ENCODE data around the gene SLC25A25. TPM values are rescaled to one million over a fixed set of nuclear protein-coding genes. Genes with fewer than 3 reads are reported as not detected.

Gene SLC25A25
- total and polyA plus RNA-seq, 9 of the 15 experiments (the other 6 are each of a cell fraction or from before 2014, with no cell fraction given), result 0.07 to 35.9 (median 23.2) TPM

DNA sequence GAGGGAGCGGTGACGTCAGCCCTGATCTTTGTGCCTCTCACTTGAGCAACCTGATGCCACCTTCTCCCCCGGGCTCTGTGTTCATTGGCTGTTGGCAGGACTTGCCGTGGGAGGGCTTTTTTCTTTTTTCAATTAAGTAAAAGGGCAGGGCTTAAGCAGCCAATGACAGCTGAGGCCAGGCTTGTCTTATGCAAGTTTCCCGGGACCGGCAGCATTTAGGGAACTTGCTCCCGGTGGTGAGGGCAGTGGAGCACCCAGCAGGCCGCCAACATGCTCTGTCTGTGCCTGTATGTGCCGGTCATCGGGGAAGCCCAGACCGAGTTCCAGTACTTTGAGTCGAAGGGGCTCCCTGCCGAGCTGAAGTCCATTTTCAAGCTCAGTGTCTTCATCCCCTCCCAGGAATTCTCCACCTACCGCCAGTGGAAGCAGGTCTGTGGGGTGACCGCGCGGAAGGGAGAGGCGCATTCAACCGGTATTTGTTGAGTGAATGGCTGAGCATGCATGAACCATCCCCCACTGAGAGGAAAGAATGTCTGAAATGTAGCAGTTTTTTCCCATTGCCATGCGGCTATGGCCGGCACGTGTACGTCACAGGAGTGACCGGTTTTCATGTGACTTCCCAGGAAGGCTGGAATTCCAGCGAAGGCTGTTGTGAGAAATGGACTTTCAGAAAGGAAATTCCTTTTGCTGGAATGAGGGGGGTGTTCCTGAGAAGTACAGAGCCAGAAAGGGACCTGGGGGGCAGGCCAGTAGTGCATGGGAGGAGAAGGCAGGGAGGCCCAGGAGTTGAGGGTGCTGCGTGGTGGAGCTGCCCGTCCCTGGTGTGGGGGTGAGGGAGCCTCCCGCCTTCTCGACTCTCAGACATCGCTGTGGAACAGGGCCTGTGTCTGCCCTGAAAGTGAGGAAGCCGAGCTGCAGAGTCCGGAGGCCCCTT, 30.5 kb downstream of the SLC25A25 start (continued):
- TF ChIP-seq, protein P1, sequence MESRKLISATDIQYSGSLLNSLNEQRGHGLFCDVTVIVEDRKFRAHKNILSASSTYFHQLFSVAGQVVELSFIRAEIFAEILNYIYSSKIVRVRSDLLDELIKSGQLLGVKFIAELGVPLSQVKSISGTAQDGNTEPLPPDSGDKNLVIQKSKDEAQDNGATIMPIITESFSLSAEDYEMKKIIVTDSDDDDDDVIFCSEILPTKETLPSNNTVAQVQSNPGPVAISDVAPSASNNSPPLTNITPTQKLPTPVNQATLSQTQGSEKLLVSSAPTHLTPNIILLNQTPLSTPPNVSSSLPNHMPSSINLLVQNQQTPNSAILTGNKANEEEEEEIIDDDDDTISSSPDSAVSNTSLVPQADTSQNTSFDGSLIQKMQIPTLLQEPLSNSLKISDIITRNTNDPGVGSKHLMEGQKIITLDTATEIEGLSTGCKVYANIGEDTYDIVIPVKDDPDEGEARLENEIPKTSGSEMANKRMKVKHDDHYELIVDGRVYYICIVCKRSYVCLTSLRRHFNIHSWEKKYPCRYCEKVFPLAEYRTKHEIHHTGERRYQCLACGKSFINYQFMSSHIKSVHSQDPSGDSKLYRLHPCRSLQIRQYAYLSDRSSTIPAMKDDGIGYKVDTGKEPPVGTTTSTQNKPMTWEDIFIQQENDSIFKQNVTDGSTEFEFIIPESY (CRISPR knock-in tag; IDR thresholded peaks at IDR 0.05), result no peak
- TF ChIP-seq RBM39 (optimal IDR thresholded peaks at IDR 0.05; ENCODE audit: low read depth, low read length) (no peak), RAD21 (CRISPR knock-in tag; conservative IDR thresholded peaks at IDR 0.05 in 1 of 2, IDR thresholded peaks at IDR 0.05 in 1 of 2) (no peak), MIER1 (IDR thresholded peaks at IDR 0.05; ENCODE audit: low read depth) (no peak), HINFP (tag; conservative IDR thresholded peaks at IDR 0.05; ENCODE audit: low read depth) (no peak), ZNF121 (CRISPR knock-in tag; conservative IDR thresholded peaks at IDR 0.05) (no peak), ZNF830 (CRISPR knock-in tag; IDR thresholded peaks at IDR 0.05) (no peak), RERE (CRISPR knock-in tag; IDR thresholded peaks at IDR 0.05; ENCODE audit: borderline replicate concordance) (0 out of 2 replicates have a peak, but pooled peaks have one; percentile 7)
- TF ChIP-seq, protein P2, sequence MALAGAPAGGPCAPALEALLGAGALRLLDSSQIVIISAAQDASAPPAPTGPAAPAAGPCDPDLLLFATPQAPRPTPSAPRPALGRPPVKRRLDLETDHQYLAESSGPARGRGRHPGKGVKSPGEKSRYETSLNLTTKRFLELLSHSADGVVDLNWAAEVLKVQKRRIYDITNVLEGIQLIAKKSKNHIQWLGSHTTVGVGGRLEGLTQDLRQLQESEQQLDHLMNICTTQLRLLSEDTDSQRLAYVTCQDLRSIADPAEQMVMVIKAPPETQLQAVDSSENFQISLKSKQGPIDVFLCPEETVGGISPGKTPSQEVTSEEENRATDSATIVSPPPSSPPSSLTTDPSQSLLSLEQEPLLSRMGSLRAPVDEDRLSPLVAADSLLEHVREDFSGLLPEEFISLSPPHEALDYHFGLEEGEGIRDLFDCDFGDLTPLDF (CRISPR knock-in tag; IDR thresholded peaks at IDR 0.05), result no peak
- TF ChIP-seq, protein P3, sequence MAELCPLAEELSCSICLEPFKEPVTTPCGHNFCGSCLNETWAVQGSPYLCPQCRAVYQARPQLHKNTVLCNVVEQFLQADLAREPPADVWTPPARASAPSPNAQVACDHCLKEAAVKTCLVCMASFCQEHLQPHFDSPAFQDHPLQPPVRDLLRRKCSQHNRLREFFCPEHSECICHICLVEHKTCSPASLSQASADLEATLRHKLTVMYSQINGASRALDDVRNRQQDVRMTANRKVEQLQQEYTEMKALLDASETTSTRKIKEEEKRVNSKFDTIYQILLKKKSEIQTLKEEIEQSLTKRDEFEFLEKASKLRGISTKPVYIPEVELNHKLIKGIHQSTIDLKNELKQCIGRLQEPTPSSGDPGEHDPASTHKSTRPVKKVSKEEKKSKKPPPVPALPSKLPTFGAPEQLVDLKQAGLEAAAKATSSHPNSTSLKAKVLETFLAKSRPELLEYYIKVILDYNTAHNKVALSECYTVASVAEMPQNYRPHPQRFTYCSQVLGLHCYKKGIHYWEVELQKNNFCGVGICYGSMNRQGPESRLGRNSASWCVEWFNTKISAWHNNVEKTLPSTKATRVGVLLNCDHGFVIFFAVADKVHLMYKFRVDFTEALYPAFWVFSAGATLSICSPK (IDR thresholded peaks at IDR 0.05; ENCODE audit: borderline replicate concordance), result no peak
